HEK293 (cell line): ENCODE data around the gene GAS7.

Source experiments
- CTCF ChIA-PET: fragments of 350-600 bp; formaldehyde crosslinking; extraction: SDS; loops from one replicate; lab custom pipeline; 2021; ENCODE audit warnings: antibody characterized with exemption; lab: Yijun Ruan, JAX
- POLR2A ChIA-PET: fragments of 300-600 bp; formaldehyde crosslinking; extraction: SDS; loops from one replicate; lab custom pipeline; 2020; ENCODE audit warnings: antibody characterized with exemption, inconsistent platforms; lab: Yijun Ruan, JAX
- H3K27ac ChIP-seq: fragments of 200-500 bp; sonication (Bioruptor generic); 2 replicates; pipeline ENCODE4 v1.5.1; 2014; ENCODE audit warnings: low read depth, low read length, control low read depth, inconsistent platforms; ENCODE audit errors: extremely low read depth
- H3K36me3 ChIP-seq, 2 experiments: fragments of 200-500 bp in 1 of 2; sonication (Bioruptor generic) in 1 of 2; 1 replicate in 1 of 2; 2 replicates in 1 of 2; pipeline ENCODE4 v1.5.1; 2014 to 2017; ENCODE audit warnings: inconsistent platforms in 2 of 2, low read length in 2 of 2; ENCODE audit not compliant: control insufficient read depth in 2 of 2, insufficient read depth in 1 of 2
- H3K4me1 ChIP-seq: fragments of 200-500 bp; sonication (Bioruptor generic); 2 replicates; pipeline ENCODE4 v1.5.1; 2014; ENCODE audit warnings: mild to moderate bottlenecking, low read length, inconsistent platforms; ENCODE audit not compliant: control insufficient read depth, insufficient read depth
- H3K4me3 ChIP-seq: 2 replicates; pipeline ENCODE4 v1.5.1; 2011; ENCODE audit warnings: low read depth, mild to moderate bottlenecking, control low read depth, low read length, moderate library complexity
- H3K9me3 ChIP-seq: fragments of 200-500 bp; sonication (Bioruptor generic); 2 replicates; pipeline ENCODE4 v1.5.1; 2014; ENCODE audit warnings: low read depth, low read length, inconsistent platforms; ENCODE audit not compliant: control insufficient read depth, insufficient read depth
- GLIS2 ChIP-seq: fragments of 450-650 bp; formaldehyde crosslinking; IDR thresholded peaks from 2 replicates; pipeline ENCODE4 v1.5.1; 2016; ENCODE audit warnings: missing biosample characterization, missing genetic modification characterization
- HOXA7 ChIP-seq: sonication (generic); formaldehyde crosslinking; IDR thresholded peaks from 2 replicates; pipeline ENCODE4 v1.8.1; 2022; ENCODE audit warnings: missing genetic modification reagents, borderline replicate concordance
- SALL2 ChIP-seq: fragments of 450-650 bp; formaldehyde crosslinking; IDR thresholded peaks from 2 replicates; pipeline ENCODE4 v1.5.0; 2017; ENCODE audit warnings: missing biosample characterization, mild to moderate bottlenecking, missing genetic modification characterization, borderline replicate concordance
- ZBTB48 ChIP-seq: fragments of 450-650 bp; formaldehyde crosslinking; IDR thresholded peaks from 2 replicates; pipeline ENCODE4 v1.5.1; 2016; ENCODE audit warnings: missing biosample characterization, missing genetic modification characterization
- ZNF354C ChIP-seq: fragments of 450-650 bp; formaldehyde crosslinking; IDR thresholded peaks from 2 replicates; pipeline ENCODE4 v1.5.1; 2016; ENCODE audit warnings: missing biosample characterization, missing genetic modification characterization, low read depth, borderline replicate concordance
- ZNF366 ChIP-seq: fragments of 450-650 bp; formaldehyde crosslinking; conservative IDR thresholded peaks from 2 replicates; pipeline ENCODE4 v1.5.1; 2016; ENCODE audit warnings: missing biosample characterization, missing genetic modification characterization
- ZNF394 ChIP-seq: fragments of 450-650 bp; formaldehyde crosslinking; IDR thresholded peaks from 2 replicates; pipeline ENCODE4 v1.5.1; 2016; ENCODE audit warnings: missing biosample characterization, missing genetic modification characterization, mild to moderate bottlenecking, moderate library complexity, borderline replicate concordance
- ZNF423 ChIP-seq: fragments of 450-650 bp; formaldehyde crosslinking; IDR thresholded peaks from 2 replicates; pipeline ENCODE4 v1.5.1; 2016; ENCODE audit warnings: missing biosample characterization, missing genetic modification characterization
- ZNF544 ChIP-seq: fragments of 450-650 bp; formaldehyde crosslinking; IDR thresholded peaks from 2 replicates; pipeline ENCODE4 v1.5.0; 2017; ENCODE audit warnings: missing biosample characterization, missing genetic modification characterization
- ZNF558 ChIP-seq: fragments of 450-650 bp; formaldehyde crosslinking; IDR thresholded peaks from 2 replicates; pipeline ENCODE4 v1.5.1; 2016; ENCODE audit warnings: missing biosample characterization, missing genetic modification characterization
- TF ChIP-seq, protein P1 (sequence below): fragments of 450-650 bp; formaldehyde crosslinking; IDR thresholded peaks from 2 replicates; pipeline ENCODE4 v1.5.1; 2016; ENCODE audit warnings: missing biosample characterization, missing genetic modification characterization
- TF ChIP-seq, protein P2 (sequence below): fragments of 450-650 bp; formaldehyde crosslinking; IDR thresholded peaks from 2 replicates; pipeline ENCODE4 v1.5.1; 2016; ENCODE audit warnings: missing biosample characterization, missing genetic modification characterization
- TF ChIP-seq, protein P3 (sequence below): fragments of 450-650 bp; formaldehyde crosslinking; IDR thresholded peaks from 2 replicates; pipeline ENCODE4 v1.5.1; 2016; ENCODE audit warnings: missing biosample characterization, missing genetic modification characterization, low read depth
- TF ChIP-seq, protein P4 (sequence below): fragments of 450-650 bp; formaldehyde crosslinking; IDR thresholded peaks from 2 replicates; pipeline ENCODE4 v1.5.0; 2017; ENCODE audit warnings: missing biosample characterization, missing genetic modification characterization, borderline replicate concordance

Gene GAS7

DNA sequence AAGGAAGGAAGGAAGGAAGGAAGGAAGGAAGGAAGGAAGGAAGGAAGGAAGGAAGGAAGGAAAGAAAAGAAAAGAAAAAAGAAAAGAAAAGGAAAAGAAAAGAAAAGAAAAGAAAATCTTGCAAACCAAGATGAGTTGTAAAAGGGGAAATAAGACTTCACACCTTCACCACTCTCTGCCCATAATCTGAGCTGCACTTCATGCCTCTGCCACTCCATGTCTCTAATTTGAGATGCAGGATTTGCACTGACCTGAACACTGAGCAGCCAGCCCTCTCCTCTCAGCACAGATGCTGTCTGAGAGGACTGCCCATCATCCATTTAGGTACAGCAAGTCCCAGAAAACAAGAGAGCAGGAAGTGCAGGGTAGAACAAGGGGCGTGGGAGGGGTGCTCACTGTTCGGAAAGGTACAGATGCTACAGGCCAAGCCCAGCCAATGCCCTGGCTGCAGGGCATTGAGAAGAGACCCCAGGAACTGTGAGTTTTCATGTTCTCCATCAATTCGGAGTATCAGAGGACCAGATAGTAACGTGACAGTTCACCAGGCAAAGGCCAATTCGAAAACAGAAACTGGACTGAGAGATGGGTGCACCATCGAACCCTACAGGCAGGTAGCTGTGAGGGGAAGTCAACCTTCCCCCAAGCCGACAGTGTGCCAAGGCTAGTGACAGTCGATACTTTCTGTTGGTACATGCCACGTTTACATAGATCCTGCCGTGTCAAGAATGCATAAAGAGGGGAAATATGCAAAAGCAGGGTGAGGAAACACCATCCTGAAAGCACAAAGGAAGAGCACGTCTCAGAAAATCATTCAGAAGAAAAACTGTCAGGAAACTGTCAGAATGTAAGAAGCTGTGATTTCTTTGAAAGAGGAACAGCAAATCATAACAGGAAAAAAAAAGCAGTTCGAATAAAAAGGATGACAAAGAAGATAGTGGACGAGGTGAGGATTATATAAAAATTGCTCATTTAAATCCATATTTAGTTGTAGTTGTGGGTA, 151.3 kb downstream of the GAS7 start:
- Histone ChIP-seq H3K4me3 (no peak overlapping the region), H3K27ac (no peak overlapping the region), H3K9me3 (no peaks in the 10 kb centered on the region), H3K4me1 (peaks cover 10% of the 10 kb centered on the region), H3K36me3 (no peaks in the 10 kb centered on the region)
- CTCF ChIA-PET: interaction anchor here (0.7 kb wide), 1 partner anchor 60 kb away, joined by 3 read pairs; no protein-coding TSS in a partner anchor
- TF ChIP-seq, protein P1, sequence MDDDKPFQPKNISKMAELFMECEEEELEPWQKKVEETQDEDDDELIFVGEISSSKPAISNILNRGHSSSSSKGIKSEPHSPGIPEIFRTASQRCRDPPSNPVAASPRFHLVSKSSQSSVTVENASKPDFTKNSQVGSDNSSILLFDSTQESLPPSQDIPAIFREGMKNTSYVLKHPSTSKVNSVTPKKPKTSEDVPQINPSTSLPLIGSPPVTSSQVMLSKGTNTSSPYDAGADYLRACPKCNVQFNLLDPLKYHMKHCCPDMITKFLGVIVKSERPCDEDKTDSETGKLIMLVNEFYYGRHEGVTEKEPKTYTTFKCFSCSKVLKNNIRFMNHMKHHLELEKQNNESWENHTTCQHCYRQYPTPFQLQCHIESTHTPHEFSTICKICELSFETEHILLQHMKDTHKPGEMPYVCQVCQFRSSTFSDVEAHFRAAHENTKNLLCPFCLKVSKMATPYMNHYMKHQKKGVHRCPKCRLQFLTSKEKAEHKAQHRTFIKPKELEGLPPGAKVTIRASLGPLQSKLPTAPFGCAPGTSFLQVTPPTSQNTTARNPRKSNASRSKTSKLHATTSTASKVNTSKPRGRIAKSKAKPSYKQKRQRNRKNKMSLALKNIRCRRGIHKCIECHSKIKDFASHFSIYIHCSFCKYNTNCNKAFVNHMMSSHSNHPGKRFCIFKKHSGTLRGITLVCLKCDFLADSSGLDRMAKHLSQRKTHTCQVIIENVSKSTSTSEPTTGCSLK (tag by site-specific recombination): no peak
- peak; percentile 60 for TF ChIP-seq ZNF366
- TF ChIP-seq ZBTB48 (tag by site-specific recombination): no peak
- no peak for TF ChIP-seq ZNF394
- POLR2A ChIA-PET: no interaction called here

DNA sequence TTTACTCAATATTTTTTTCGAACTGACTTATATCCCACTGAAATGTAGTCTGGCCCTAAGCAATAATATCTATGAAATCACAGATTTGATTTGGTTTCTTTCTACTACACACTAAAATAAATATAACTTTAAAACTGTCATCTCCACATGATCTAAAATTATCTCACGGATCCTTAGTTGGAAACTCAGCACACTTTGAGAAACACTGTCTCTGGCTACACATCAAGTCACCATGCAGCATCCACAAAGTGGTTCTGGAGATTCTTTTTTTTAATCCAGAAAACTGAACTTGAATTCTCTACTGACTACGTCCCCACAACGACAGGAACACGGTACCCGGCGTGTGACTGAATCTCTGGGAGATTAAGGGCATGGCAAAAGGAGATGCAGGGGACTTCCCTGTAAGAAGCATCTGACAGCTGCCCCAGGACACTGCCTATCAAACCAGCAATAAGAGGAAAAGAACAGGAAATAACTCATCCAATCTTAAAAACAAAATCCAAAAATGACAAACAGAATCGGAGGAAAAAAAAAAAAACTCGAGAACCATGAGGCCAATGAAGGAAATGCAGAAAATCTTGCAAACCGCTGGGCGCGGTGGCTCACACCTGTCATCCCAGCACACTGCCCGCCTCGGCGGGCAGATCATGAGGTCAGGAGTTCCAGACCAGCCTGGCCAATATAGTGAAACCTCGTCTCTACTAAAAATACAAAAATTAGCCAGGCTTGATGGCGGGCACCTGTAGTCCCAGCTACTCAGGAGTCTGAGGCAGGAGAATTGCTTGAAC, 152.3 kb downstream of the GAS7 start:
- no peak for TF ChIP-seq SALL2 (tag by site-specific recombination)
- TF ChIP-seq, protein P2, sequence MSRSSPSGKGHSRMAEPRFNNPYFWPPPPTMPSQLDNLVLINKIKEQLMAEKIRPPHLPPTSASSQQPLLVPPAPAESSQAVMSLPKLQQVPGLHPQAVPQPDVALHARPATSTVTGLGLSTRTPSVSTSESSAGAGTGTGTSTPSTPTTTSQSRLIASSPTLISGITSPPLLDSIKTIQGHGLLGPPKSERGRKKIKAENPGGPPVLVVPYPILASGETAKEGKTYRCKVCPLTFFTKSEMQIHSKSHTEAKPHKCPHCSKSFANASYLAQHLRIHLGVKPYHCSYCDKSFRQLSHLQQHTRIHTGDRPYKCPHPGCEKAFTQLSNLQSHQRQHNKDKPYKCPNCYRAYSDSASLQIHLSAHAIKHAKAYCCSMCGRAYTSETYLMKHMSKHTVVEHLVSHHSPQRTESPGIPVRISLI (tag by site-specific recombination): no peak
- TF ChIP-seq ZNF354C: no peak
- TF ChIP-seq, protein P3, sequence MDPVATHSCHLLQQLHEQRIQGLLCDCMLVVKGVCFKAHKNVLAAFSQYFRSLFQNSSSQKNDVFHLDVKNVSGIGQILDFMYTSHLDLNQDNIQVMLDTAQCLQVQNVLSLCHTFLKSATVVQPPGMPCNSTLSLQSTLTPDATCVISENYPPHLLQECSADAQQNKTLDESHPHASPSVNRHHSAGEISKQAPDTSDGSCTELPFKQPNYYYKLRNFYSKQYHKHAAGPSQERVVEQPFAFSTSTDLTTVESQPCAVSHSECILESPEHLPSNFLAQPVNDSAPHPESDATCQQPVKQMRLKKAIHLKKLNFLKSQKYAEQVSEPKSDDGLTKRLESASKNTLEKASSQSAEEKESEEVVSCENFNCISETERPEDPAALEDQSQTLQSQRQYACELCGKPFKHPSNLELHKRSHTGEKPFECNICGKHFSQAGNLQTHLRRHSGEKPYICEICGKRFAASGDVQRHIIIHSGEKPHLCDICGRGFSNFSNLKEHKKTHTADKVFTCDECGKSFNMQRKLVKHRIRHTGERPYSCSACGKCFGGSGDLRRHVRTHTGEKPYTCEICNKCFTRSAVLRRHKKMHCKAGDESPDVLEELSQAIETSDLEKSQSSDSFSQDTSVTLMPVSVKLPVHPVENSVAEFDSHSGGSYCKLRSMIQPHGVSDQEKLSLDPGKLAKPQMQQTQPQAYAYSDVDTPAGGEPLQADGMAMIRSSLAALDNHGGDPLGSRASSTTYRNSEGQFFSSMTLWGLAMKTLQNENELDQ (tag by site-specific recombination): no peak
- no peak for TF ChIP-seq ZNF544 (tag by site-specific recombination)
- TF ChIP-seq, protein P4, sequence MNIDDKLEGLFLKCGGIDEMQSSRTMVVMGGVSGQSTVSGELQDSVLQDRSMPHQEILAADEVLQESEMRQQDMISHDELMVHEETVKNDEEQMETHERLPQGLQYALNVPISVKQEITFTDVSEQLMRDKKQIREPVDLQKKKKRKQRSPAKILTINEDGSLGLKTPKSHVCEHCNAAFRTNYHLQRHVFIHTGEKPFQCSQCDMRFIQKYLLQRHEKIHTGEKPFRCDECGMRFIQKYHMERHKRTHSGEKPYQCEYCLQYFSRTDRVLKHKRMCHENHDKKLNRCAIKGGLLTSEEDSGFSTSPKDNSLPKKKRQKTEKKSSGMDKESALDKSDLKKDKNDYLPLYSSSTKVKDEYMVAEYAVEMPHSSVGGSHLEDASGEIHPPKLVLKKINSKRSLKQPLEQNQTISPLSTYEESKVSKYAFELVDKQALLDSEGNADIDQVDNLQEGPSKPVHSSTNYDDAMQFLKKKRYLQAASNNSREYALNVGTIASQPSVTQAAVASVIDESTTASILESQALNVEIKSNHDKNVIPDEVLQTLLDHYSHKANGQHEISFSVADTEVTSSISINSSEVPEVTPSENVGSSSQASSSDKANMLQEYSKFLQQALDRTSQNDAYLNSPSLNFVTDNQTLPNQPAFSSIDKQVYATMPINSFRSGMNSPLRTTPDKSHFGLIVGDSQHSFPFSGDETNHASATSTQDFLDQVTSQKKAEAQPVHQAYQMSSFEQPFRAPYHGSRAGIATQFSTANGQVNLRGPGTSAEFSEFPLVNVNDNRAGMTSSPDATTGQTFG (tag by site-specific recombination): no peak
- no peak for TF ChIP-seq HOXA7 (CRISPR knock-in tag)
- no peak for TF ChIP-seq ZNF558 (tag by site-specific recombination)
- no peak for TF ChIP-seq ZNF423 (tag by site-specific recombination)
- no peak for TF ChIP-seq GLIS2 (tag by site-specific recombination)
- CTCF ChIA-PET: no interaction called here
- no peak overlapping the region for H3K27ac ChIP-seq
- no peak overlapping the region for H3K4me3 ChIP-seq
- H3K4me1 ChIP-seq: no peaks in the 10 kb centered on the region; the same call in 1 of the 2 replicates
- H3K9me3 ChIP-seq: no peaks in the 10 kb centered on the region
- no peaks in the 10 kb centered on the region for H3K36me3 ChIP-seq
- POLR2A ChIA-PET: no interaction called here
